Suprapubic skin (tissue), 4 donors: ENCODE measurements around the gene OXCT1. TPM values are rescaled to one million over a fixed set of nuclear protein-coding genes. Genes with fewer than 3 reads are reported as not detected.

ENCODE experiments used
- DNase-seq, 2 donors: peaks; one replicate each; pipeline ENCODE4 v3.0.0-alpha.2; 2019; ENCODE audit warnings: low spot score in 2 of 2
- H3K27ac ChIP-seq: fragments of 200-600 bp; sonication (generic); one replicate; pipeline ENCODE4 v1.5.1; 2019
- H3K27me3 ChIP-seq: fragments of 200-600 bp; sonication (generic); one replicate; pipeline ENCODE4 v1.5.1; 2019
- H3K36me3 ChIP-seq: fragments of 200-600 bp; sonication (generic); one replicate; pipeline ENCODE4 v1.5.1; 2019
- H3K4me1 ChIP-seq: fragments of 200-600 bp; sonication (generic); one replicate; pipeline ENCODE4 v1.5.1; 2019
- H3K4me3 ChIP-seq: fragments of 200-600 bp; sonication (generic); one replicate; pipeline ENCODE4 v1.5.1; 2019; ENCODE audit warnings: mild to moderate bottlenecking
- H3K9me3 ChIP-seq: fragments of 200-600 bp; sonication (generic); one replicate; pipeline ENCODE4 v1.5.1; 2019
- EP300 ChIP-seq: sonication (generic); formaldehyde crosslinking; IDR thresholded peaks from one replicate; pipeline ENCODE4 v1.6.1; 2017; ENCODE audit warnings: antibody characterized with exemption
- POLR2A ChIP-seq, 2 donors: fragments of 450-650 bp; IDR thresholded peaks; one replicate each; pipeline ENCODE4 v1.6.1; 2017; ENCODE audit warnings: antibody characterized with exemption in 2 of 2, mild to moderate bottlenecking in 2 of 2, moderate library complexity in 2 of 2
- POLR2AphosphoS5 ChIP-seq, 3 donors: sonication (generic); formaldehyde crosslinking; IDR thresholded peaks; one replicate each; pipeline ENCODE4 v1.6.1; 2017; ENCODE audit warnings: antibody characterized with exemption in 3 of 3
- WGBS: methylation state at CpG from one replicate; pipeline ENCODE4 v1.1.5; 2018; 5-methylcytosine and 5-hydroxymethylcytosine counted together
- total RNA-seq, 4 donors: library from RNA; depleted of rRNA; stranded (reverse); fragments of >200 nt; gene quantifications; one replicate each; pipeline ENCODE4 v1.1.0, GENCODE V29; 2016
- TF ChIP-seq, protein P1 (sequence below), 2 donors: fragments of 200-600 bp in 1 of 2; fragments of 450-650 bp in 1 of 2; sonication (generic) in 1 of 2; IDR thresholded peaks; one replicate each; pipeline ENCODE4 v1.5.1; 2016 to 2019; ENCODE audit warnings: antibody characterized with exemption in 2 of 2, mild to moderate bottlenecking in 1 of 2, moderate library complexity in 1 of 2

Gene OXCT1
- total RNA-seq, 4 donors from 2014 or later = 17.4 to 71.9 (median 24.7) TPM

DNA sequence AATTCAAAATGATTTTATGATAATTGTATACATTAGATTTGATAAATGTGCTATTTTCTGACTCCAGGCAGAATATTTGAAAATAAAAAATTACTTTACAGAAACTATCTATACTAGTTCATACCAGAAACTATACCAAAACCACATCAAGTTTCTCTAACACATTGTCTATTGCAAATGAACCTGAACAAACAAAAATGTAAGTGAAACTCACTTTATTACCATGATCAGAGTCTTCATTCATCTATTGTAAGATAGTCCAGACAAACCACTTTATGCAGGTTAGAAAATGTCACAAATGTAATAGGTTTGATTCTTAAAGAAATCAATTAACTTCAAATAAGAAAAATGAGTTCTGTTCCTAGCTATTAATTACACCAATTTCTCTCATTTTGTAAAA is 99.4 kb downstream of the OXCT1 start:
- TF ChIP-seq, protein P1, sequence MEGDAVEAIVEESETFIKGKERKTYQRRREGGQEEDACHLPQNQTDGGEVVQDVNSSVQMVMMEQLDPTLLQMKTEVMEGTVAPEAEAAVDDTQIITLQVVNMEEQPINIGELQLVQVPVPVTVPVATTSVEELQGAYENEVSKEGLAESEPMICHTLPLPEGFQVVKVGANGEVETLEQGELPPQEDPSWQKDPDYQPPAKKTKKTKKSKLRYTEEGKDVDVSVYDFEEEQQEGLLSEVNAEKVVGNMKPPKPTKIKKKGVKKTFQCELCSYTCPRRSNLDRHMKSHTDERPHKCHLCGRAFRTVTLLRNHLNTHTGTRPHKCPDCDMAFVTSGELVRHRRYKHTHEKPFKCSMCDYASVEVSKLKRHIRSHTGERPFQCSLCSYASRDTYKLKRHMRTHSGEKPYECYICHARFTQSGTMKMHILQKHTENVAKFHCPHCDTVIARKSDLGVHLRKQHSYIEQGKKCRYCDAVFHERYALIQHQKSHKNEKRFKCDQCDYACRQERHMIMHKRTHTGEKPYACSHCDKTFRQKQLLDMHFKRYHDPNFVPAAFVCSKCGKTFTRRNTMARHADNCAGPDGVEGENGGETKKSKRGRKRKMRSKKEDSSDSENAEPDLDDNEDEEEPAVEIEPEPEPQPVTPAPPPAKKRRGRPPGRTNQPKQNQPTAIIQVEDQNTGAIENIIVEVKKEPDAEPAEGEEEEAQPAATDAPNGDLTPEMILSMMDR (IDR thresholded peaks at IDR 0.05) = no peak
- TF ChIP-seq POLR2AphosphoS5 (IDR thresholded peaks at IDR 0.05) = no peak
- no peak for TF ChIP-seq EP300
- TF ChIP-seq POLR2A (IDR thresholded peaks at IDR 0.05) = no peak
- H3K4me3 ChIP-seq = no peak overlapping the region
- no peaks in the 10 kb centered on the region for H3K9me3 ChIP-seq
- DNase-seq = no peak
- H3K4me1 ChIP-seq = no peaks in the 10 kb centered on the region
- no peaks in the 10 kb centered on the region for H3K27me3 ChIP-seq
- no peak overlapping the region for H3K27ac ChIP-seq
- no peaks in the 10 kb centered on the region for H3K36me3 ChIP-seq

DNA sequence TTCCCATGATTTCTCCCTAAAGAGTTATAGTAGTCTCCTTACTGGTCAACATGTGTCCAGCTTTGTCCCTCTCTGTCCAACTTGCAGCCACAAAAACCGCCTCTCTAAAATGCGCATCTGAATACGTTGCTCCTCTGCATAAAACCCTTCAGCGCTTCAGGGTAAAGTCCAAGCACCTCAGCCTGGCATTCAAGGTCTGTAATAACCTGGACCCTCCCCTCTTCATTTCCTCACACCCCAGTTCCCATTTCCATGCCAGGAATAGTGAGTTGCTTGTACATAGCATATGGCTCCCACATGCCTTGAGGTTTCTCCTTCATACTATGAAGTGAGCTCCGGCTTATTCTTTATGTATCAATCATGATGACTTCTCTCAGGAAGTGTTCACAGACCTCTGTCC is 101.5 kb downstream of the OXCT1 start:
- Histone ChIP-seq H3K4me3 (no peak overlapping the region), H3K4me1 (no peaks in the 10 kb centered on the region), H3K36me3 (no peaks in the 10 kb centered on the region), H3K27ac (no peak overlapping the region), H3K9me3 (no peaks in the 10 kb centered on the region), H3K27me3 (no peaks in the 10 kb centered on the region)
- TF ChIP-seq EP300 (no peak), POLR2A (IDR thresholded peaks at IDR 0.05) (no peak), POLR2AphosphoS5 (IDR thresholded peaks at IDR 0.05) (no peak)
- TF ChIP-seq, protein P1 (IDR thresholded peaks at IDR 0.05) = no peak
- DNase-seq = no peak
- WGBS = 95% methylated on average over 5 of the region's 5 CpGs

DNA sequence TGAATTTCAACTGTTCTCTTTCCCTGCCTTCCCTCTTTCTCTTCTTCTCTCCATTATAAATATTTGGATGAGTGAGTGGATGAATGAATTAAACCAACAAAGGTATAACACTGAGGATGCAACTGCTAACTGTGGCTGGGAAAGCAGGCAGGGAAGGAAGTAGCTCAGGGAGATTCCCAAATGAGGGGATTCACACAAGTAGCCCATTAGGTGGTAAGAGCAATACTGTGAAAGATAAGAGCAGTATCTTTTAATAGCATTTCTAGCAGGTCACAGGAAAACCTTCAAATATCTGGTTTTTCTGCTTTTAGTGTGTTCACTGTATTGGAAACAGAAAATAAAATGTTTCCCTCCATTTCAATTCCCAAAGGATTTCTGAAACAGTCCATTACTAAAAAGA is 105.6 kb downstream of the OXCT1 start:
- Histone ChIP-seq H3K4me3 (no peak overlapping the region), H3K4me1 (no peaks in the 10 kb centered on the region), H3K36me3 (peaks cover 3% of the 10 kb centered on the region), H3K27me3 (no peaks in the 10 kb centered on the region), H3K27ac (no peak overlapping the region), H3K9me3 (no peaks in the 10 kb centered on the region)
- no peak for DNase-seq
- TF ChIP-seq, protein P1 (IDR thresholded peaks at IDR 0.05) = no peak
- no peak for TF ChIP-seq POLR2A (IDR thresholded peaks at IDR 0.05)
- TF ChIP-seq EP300 = no peak
- no peak for TF ChIP-seq POLR2AphosphoS5 (IDR thresholded peaks at IDR 0.05)

DNA sequence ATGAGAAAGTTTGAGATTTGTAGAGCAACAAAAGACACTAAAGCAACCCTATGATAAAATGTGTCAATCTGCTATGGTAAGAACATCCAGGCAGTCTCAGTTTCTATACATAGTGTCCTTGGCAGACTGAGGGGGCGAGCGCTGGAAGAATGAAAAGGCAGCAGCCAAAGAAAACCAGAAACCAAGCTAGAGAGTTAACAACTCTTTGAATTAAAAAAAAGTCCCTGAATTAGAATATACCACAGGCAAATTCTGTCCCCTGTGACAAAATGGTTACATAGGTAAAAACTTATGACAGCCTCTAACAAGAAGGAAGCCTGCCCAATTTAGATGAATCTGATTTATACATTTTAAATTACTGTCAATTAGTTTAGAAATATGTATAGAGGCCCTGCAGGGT is 106.7 kb downstream of the OXCT1 start:
- DNase-seq = no peak
- 85% methylated on average over 2 of the region's 2 CpGs for WGBS

DNA sequence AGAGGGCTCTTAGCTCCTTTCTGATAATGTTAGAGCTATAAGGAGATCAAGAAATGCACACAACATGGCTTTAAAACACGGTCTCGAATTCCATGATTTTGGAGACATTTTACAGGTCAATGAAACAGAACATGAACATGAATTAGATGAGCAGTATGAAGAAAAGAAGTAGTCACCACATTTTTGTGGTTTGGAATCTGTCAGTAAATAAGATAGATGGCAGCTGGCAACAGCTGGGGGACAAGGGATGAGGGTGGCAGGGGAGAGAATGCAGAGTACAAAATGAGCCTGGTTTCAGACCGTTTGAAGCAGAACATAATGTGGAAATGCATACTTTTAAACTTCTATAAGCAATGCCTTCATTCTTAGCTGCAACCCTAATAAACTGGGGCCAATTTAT is 107.1 kb downstream of the OXCT1 start:
- H3K27me3 ChIP-seq = no peaks in the 10 kb centered on the region
- H3K9me3 ChIP-seq = no peaks in the 10 kb centered on the region
- no peak for DNase-seq
- TF ChIP-seq, protein P1 (IDR thresholded peaks at IDR 0.05) = no peak
- no peak for TF ChIP-seq POLR2AphosphoS5 (IDR thresholded peaks at IDR 0.05)
- TF ChIP-seq EP300 = no peak
- no peak for TF ChIP-seq POLR2A (IDR thresholded peaks at IDR 0.05)
- no peak overlapping the region for H3K27ac ChIP-seq
- no peak overlapping the region for H3K4me3 ChIP-seq
- H3K4me1 ChIP-seq = no peaks in the 10 kb centered on the region
- H3K36me3 ChIP-seq = peaks cover 3% of the 10 kb centered on the region
- WGBS = 43% methylated on average over 3 of the region's 3 CpGs

More for the DNA sequence above, 106.7 kb downstream of the OXCT1 start:
- TF ChIP-seq POLR2AphosphoS5 (IDR thresholded peaks at IDR 0.05) (no peak), EP300 (no peak), POLR2A (IDR thresholded peaks at IDR 0.05) (no peak)
- TF ChIP-seq, protein P1 (IDR thresholded peaks at IDR 0.05) = no peak
- no peak overlapping the region for H3K4me3 ChIP-seq
- no peaks in the 10 kb centered on the region for H3K4me1 ChIP-seq
- H3K27ac ChIP-seq = no peak overlapping the region
- peaks cover 3% of the 10 kb centered on the region for H3K36me3 ChIP-seq
- H3K9me3 ChIP-seq = no peaks in the 10 kb centered on the region
- no peaks in the 10 kb centered on the region for H3K27me3 ChIP-seq
